Activated effector memory CD4-positive, alpha-beta T cell treated with Interleukin-2 at 50 U/mL for 16 hours (primary cell): ENCODE results near the gene ATP5F1D.

Source experiments
- DNase-seq: peaks from one replicate; pipeline ENCODE4 v3.0.0-alpha.2; 2020

ATP5F1D gene

DNA sequence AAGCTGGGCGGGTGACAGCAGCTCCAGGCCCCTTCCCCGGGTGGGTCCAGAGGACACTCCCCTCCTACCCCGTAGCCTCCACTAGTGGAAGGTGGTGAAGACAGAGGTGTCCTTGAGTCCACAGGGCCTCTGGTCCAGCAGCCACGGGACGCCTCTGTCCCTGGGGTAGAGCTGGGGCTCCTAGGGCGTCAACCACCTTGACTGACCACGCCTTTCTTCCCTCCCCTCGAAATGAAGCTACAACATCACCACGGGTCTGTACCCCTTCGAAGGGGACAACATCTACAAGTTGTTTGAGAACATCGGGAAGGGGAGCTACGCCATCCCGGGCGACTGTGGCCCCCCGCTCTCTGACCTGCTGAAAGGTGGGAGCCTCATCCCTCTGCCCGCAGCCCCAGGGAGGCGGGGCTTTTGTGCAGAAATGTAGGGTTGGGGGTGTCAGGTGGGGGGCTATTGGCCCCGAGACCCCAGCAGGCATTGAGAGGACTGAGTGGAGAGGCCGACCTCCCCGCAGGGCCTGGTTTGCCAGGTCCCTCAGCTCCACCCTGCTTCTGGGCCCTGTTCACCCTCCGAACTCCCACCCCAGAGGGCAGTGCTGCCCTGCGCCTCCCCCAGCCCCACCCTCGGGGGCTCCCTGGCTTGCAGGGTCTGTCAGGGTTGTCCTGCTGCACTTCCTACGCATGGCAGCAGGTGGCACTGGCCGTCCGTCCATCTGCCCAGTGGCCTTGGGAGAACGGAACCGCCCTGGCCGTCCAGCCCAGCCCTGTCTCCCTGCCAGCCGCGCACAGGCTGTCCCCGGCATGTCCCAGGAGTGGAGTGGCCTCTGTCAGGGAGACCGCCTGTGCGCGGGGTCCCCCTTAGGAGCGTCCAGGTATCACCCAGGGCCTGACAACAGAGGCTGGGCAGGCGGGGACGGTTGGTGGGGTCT lies 20.3 kb upstream of the ATP5F1D start:
- DNase-seq: no peak

DNA sequence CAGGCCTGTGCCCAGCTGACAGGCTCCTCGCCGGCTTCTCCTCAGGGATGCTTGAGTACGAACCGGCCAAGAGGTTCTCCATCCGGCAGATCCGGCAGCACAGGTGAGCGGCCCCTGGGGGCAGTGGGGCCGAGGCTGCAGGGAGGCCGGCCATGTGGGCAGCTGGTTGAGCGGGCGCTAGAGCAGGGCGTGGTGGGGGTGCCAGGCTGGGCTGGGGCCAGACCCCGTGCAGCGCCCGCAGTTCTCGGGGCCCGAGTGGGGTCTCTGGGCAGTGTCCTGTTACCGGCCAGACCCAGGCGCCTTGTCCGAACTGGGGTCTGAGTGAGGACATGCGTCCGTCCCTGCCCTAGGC lies 19.7 kb upstream of the ATP5F1D start:
- no peak for DNase-seq

DNA sequence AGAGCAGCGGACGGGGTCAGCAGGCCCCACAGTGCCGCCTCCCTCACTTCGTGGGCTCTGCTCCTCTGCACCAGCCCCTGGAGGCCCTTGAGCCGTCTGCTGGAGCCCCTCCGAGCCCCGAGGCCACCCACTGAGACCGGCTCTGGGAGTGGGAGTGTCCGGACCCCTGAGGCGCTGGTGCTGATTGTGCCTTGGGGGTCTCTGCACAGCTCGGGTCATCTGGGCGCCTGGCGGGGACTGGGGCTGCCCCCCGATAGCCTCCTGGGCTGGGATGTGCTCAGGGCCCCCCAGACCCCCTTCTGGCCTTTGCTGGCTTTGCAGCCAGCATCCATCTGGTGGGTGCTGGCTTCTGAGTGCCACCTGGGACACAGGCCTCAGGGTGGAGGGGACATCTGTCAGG lies 19.2 kb upstream of the ATP5F1D start:
- no peak for DNase-seq

DNA sequence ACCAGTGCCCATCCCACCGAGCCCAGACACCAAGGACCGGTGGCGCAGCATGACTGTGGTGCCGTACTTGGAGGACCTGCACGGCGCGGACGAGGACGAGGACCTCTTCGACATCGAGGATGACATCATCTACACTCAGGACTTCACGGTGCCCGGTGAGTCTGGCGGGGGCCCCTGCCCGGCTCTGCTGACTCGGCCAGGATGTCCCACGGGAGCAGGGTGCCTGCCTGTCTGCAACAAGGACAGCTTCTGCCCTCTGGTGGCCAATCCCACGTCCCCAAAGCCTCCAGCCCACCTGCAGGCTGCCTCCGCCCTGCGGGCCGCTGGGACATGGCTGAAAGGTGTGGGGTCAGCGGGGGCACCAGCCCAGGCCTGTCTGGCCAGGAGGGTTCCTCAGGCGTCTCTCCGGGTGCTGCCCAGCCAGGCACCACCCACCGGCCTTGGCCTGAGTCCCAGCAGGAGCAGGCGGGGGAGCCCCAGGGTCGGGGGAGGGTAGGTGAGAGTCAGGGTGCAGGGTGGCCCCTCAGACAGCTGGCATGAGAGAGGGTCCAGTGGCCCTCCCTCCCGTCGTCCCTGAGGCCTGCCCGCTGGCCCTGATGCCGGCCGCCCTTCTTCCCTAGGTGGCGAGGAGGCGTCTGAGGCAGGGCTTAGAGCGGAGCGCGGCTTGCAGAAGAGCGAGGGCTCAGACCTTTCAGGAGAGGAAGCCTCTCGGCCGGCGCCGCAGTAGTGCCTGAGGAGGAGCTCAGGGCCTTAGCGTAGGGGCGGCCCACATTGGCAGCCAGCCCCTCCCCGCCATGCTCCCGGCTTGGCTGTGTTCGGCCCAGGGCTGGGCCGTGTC lies 18.3 kb upstream of the ATP5F1D start:
- no peak for DNase-seq

DNA sequence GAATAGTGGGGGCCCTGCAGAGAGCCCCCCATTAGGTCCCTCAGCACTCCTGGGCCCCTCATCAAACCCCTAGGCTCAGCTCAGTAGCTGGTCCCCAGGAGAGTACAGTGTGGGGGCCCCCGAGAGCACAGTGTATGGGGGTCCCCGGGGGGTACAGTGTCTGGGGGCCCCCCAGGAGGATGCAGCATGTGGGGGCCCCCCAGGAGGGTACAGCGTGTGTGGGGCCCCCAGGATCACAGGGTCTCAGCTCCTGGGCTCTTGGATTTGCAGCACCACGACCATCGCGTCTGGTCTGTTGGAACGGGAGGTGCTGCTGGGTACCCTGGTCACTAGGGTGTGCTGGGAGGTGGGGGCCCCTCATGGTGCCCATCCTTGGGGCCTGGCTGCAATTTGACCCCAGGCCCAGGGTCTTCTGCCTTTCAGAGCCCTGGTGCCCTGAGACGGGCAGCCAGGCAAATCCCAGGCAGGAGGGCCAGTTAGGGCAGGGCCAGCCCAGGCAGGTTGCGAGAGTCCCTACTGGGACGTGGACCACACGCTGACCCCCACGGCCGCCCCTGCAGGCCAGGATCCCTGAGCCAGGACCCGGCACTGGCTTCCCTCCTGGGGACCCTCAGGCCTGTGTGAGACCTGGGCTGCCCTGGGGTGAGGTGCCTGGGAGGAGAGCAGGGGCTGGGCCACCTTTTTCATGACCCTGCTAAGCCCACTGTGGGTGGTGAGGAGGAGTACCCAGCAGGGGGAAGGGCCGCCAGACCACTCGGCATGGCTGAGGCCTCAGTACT lies 17.3 kb upstream of the ATP5F1D start:
- DNase-seq: no peak

DNA sequence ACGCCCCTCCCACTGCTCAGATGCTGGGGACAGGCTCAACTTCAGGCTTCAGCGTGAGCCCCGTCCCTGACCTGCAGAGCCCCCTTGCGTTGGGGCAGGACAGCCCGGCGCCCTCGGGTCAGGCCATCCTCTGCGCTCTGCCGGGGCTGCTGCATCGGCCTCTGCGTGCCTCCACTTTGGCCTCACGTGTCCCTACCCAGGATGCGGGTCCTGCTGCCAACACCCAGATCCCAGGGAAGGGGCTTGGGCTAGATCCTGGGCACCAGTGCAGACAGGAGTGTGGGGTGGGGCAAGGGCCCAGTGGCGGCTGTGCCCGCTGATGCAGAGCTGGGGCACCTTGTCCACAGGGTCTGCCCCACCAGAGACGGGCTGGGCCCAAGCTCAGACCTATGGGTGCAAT lies 16.7 kb upstream of the ATP5F1D start:
- no peak for DNase-seq

DNA sequence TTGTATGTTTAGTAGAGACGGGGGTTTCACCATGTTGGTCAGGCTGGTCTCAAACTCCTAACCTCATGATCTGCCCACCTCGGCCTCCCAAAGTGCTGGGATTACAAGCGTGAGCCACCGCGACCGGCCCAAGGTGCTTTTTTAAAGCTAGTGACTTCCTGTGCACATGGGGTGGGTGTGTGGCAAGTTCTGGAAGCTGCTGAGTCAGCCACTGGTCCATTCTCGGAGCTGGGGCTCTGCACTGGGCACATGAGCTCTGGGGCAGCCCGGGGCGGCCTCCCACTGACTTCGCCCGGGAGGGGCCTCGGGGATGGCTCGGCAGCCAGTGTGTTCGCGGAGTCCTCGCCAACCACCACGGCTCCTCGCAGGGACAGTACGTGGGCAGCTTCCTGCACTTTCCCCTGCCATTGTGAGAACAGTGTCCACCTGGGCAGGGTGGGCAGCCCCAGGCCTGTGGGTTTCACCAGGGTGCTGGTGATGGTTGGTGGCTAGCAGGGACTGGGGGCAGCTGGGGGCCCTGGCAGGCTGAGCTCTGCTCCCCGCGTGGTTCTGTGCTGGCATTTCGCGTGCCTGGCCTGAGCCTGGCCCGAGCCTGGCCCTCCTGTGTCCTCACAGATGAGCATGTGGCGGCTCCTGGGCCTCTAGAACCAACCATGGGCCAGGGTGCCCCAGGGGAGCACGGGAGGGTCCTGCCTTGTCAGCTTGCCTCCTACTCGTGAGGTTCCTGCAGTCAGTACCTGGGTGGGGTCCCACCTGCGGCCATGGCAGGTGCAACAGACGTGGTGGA lies 15.9 kb upstream of the ATP5F1D start:
- DNase-seq: no peak

DNA sequence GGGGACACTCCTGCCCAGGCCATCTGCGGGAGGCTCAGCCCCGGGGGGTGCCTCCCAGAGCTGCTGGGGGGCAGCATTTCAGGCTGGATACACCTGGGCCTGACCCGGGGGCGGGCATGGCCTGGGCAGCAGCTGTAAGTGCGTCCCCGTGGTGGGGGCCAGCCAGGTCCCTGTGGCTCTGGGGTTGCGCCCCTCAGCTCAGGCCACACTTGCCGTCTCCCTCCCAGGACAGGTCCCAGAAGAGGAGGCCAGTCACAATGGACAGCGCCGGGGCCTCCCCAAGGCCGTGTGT lies 15.4 kb upstream of the ATP5F1D start:
- DNase-seq: no peak

DNA sequence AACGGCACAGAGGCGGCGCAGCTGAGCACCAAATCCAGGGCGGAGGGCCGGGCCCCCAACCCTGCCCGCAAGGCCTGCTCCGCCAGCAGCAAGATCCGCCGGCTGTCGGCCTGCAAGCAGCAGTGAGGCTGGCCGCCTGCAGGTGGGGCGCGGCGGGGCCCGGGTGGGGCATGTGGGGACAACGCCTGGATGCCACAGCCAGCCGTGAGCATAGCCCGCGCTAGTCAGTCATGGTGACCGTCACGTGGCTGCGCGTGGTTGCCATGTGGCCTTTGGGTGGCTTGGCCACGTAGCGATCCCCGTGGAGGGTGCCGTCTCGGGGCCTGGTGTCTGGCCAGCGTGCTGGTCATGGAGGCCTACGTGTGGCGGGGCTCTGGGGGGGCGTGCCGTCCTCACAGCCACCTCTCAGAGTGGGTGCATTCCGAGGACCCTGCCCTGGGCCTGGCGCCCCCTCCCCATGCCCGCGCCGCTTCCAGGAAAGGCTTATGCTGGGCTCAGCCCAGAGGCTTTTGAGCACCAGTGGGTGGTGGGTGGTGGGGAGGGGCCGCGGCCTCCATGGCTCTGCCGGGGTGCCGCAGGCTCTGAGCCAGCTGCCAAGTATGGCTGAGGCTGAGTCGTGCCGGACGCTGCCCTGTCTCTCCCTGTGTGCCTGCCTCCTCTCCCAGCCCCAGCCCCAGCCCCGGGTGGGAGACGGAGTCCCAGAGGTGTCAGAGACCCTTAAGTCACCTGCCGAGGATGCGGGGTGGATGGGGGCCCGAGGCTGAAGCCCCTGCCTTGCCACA lies 14.8 kb upstream of the ATP5F1D start:
- no peak for DNase-seq

DNA sequence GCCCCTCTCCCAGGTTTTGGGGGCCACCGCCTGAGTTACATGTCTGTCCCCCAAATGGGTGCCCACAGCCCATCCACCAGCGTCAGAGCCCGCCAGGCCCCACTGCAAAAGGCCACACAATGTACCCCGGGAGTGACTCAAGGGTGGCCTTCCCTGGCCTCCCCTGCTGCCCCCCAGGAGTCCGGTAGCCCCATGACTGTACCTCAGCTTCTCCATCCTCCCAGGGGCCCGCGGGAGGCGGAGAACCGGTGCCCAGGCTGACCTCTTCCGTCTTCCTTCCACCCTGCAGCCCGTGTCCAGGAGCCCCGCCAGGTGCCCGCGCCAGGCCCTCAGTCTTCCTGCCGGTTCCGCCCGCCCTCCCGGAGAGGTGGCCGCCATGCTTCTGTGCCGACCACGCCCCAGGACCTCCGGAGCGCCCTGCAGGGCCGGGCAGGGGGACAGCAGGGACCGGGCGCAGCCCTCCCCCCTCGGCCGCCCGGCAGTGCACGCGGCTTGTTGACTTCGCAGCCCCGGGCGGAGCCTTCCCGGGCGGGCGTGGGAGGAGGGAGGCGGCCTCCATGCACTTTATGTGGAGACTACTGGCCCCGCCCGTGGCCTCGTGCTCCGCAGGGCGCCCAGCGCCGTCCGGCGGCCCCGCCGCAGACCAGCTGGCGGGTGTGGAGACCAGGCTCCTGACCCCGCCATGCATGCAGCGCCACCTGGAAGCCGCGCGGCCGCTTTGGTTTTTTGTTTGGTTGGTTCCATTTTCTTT lies 14.1 kb upstream of the ATP5F1D start:
- DNase-seq: no peak

DNA sequence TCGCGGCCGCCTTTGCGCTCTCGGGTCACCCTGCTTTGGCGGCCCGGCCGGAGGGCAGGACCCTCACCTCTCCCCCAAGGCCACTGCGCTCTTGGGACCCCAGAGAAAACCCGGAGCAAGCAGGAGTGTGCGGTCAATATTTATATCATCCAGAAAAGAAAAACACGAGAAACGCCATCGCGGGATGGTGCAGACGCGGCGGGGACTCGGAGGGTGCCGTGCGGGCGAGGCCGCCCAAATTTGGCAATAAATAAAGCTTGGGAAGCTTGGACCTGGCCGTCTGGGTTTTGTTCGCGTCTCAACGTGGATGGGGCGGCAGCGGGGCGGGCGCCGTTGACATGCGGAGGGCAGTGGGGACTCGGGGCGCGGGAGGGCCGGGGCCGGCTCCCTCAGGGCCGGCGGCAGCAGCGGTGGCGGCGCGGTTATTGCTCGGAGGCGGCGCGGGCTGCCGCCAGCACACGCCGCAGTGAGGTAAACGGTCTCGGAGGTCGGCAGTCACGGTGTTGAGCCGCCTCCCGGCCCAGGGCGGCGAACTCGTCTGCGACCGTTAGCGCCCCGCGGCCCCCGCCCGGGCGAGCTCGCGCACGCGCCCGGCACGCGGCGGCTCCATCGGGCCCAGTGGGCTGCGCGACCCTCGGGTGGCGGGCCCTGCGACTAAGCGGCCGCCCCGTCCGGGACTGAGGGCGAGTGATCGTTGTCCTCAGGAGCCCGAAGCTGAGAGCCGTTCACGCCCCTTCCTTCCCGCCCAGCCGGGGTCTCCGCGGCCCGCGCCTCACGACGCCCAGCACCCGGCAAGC lies 13.2 kb upstream of the ATP5F1D start:
- DNase-seq: no peak

DNA sequence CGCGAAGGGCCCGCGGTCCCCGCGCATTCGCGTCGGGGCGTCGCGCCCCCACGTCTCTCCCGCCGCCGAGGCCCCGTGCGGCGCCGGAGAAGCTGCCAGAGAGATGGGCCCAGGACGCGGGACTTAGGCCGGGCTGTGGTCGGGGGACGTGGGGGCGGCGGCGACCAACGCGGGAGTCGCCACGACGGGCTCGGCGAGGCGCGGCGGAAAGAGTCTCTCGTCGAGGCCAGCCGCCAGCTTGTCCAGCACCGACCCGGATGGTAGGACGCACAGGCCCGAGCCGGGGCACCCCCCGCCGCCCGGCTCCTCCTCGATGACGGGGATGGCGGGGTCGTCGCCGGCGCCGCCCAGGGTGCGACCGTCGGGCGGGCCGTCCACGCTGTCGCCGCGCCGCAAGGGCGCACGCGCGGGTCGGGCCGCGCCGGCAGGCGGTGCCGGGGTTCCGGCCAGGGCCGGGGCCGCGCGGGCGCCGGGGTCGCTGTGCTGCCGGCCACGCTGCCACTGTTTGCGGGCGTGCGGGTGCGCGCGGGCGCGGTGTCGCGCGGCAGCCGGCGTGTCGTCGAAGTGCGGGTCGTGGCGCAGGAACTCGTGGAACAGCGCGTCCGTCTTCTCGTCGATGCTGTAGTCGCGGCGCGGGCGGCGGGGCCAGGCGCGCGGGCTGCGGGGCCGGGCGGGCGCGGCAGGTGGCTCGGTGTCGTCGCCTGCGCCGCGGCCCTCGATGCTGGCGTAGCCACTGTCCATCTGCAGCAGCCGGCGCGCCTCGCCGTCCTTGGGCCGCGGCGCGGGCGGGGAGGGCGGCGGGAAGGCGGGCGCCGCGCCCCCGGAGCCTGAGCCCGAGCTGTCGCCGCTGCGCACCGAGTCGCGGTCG lies 12.3 kb upstream of the ATP5F1D start:
- DNase-seq: no peak

DNA sequence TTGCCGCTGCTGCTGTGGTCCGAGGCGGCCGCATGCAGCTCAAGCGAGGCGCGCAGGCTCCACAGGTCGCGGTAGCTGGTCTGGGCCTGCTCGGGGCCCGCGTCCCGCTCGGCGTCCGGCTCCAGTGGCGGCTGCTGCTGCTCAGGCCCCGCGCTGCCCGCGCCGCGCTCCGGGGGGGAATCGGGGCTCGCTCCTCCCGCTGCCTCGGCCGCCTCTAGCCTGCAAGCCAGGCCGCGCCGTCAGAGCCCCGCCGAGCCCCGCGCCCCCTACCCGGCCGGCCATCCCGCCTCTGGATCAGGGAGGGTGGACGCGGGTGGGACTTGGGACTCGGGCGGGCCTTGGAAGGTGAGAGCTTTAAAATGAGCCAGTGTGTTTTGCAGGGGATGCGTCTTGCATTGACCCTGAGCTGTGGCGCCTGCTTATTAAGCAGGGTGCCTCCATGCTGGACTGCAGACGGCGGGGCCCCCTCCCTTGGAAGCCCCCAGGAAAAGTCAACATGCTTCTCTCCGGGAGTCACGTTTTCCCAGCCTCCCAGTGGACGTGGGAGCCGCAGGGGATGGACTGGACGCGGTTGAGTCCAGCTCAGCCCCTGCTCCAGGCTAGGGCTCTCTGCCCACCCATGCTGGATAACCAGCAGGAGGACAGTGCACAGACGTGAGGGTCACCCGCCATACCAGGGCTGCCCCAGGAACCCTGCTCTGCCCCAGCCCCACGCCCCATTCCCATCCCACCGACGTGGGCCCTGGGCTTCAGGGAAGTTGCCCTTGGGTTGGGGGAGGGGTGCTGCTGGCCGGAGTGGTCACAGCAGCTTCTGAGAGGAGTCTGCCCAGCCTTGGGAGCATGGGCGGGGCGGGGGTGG lies 11.4 kb upstream of the ATP5F1D start:
- no peak for DNase-seq

DNA sequence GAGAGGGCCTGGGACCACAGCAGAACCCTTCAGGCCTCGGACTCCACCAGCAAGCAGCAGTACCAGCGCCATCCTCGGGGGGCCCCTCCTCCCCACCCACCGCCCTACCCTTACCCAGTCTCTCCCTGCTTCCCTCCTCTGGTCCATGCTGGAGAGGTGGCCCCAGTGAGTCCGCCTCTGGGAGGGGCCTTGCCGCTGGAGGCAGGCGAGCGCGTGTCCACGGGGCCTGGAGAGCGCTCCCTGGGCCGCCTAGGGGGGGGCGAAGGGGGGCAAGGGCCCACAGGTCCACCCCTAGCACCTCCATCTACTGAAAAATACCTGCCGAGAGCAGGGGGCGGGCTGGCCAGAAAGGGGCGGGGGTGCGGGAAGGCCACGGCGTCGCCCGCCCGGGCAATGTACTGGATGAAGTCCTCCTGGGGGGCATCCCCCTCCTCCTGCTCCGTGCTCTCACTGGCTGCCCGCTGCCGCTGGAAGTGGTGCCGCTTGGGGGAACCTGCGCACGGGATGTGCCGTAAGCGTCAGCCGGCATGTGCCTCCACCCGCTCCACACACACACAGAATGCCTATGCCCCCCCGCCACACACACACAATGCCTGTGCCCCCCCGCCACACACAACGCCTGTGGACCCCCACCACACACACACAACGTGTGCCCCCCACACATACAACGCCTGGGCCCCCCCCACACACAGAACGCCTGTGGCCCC lies 10.6 kb upstream of the ATP5F1D start:
- DNase-seq: no peak

DNA sequence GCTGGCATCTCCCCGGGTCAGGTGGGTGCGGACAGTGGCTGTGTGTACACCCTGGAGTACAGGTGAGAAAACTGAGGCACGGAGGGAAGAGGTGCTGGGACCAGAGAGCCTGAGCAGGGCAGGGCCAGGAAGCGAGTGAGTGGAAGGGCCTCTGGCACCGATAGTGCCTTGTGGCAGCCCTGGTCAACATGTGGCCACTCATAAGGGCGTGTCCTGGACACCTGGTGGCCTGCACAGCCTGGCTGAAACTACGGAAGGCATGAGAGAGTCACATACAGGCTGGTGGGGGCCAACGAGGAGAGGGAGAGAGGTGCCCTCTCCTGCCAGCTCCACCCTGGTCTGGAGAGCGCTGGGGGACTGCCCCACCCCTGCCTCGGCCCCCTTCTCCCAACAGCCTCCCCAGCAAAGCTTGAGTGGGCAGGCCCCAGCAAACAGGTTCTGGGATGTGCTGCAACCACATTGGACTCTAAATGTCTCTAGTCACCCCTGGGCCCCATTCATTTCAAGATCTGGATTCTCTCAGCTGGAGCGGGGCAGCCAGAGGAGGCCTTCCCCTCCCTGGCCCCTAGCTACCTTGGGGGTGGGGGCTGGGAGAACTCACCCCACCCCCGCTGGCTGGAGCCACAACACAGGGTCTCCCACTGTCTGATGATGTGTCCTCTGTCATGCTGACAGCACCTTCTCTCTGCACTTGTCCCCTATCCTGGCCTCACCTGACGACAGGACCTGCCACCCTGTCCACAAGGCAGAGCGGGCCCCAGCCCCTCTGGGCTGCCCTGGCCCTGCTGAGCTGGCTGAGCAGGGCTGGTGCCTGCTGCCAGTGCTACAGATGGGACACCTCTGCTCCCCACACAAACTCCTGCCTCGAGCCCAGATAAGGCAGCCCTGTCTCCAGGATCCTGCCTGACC lies 9.6 kb upstream of the ATP5F1D start:
- no peak for DNase-seq

DNA sequence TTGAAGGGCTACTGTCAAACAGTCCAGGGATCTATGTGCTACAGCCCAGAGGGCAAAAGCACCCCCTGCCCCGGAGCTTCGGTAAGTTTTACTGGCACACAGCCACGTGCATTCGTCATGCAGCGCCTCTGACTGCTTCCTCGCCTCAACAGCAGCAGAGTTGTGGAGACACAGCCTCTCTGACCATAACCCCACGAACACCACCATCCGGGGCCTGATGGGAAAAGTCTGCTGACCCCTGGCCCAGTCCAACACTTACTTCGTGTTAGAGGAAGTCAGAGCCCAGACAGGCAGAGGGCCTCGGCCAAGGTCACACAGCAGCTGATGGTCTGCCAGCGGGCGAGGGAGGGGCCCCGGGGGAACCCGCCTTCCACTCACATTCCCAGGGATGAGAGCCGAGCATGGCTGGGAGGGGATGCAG lies 8.9 kb upstream of the ATP5F1D start:
- DNase-seq: no peak
